ENCODE results near the gene OSBPL8.

Gene OSBPL8

GRCh38 chr12:76548222-76548837 is 11.2 kb downstream of the OSBPL8 start:
- ChIA-PET POLR2A (no interaction called here), CTCF (interaction anchor here (0.7 to 1.8 kb wide), 2 partner anchors 11 to 15 kb away, joined by 3 to 4 read pairs; partner anchors contain the start of gene OSBPL8)
- Histone ChIP-seq H3K4me3 (ENCODE audit: control insufficient read depth in 1 of 7, extremely low read depth in 1 of 7, insufficient read depth in 4 of 7, low read depth in 2 of 7, low read length in 6 of 7) (no peak overlapping the region), H3K4me1 (ENCODE audit: control extremely low read depth in 1 of 4, control insufficient read depth in 4 of 4, insufficient read depth in 4 of 4, low read length in 3 of 4) (peaks cover 0 to 17% (median 2%) of the 10 kb centered on the region in 4 experiments), H3K27ac (ENCODE audit: insufficient read depth in 1 of 2, low read depth in 1 of 2, low read length in 2 of 2, poor library complexity in 1 of 2, severe bottlenecking in 2 of 2) (no peak overlapping the region), H3K9me3 (ENCODE audit: control extremely low read depth in 1 of 5, control insufficient read depth in 4 of 5, insufficient read depth in 2 of 5, low read depth in 1 of 5, low read length in 4 of 5) (no peaks in the 10 kb centered on the region), H3K36me3 (ENCODE audit: control insufficient read depth in 4 of 4, insufficient read depth in 4 of 4, low read length in 3 of 4) (no peaks in the 10 kb centered on the region), H3K27me3 (replicated peaks in 2 of 5; ENCODE audit: control insufficient read depth in 4 of 5, insufficient read depth in 5 of 5, low read length in 4 of 5) (no peaks in the 10 kb centered on the region)
- DNase-seq = no peak
- WGBS (ENCODE audit: insufficient coverage) = no CpG with 5 or more reads among the region's 3 CpGs

- Histone ChIP-seq H3K4me3 (ENCODE audit: control insufficient read depth in 1 of 7, extremely low read depth in 1 of 7, insufficient read depth in 4 of 7, low read depth in 2 of 7, low read length in 6 of 7) (no peak overlapping the region), H3K9me3 (ENCODE audit: control extremely low read depth in 1 of 5, control insufficient read depth in 4 of 5, insufficient read depth in 2 of 5, low read depth in 1 of 5, low read length in 4 of 5) (no peaks in the 10 kb centered on the region), H3K27ac (ENCODE audit: insufficient read depth in 1 of 2, low read depth in 1 of 2, low read length in 2 of 2, poor library complexity in 1 of 2, severe bottlenecking in 2 of 2) (no peak overlapping the region), H3K4me1 (ENCODE audit: control extremely low read depth in 1 of 4, control insufficient read depth in 4 of 4, insufficient read depth in 4 of 4, low read length in 3 of 4) (peaks cover 0 to 14% (median 2%) of the 10 kb centered on the region in 4 experiments), H3K36me3 (ENCODE audit: control insufficient read depth in 4 of 4, insufficient read depth in 4 of 4, low read length in 3 of 4) (no peaks in the 10 kb centered on the region), H3K27me3 (replicated peaks in 2 of 5; ENCODE audit: control insufficient read depth in 4 of 5, insufficient read depth in 5 of 5, low read length in 4 of 5) (no peaks in the 10 kb centered on the region)
- WGBS (ENCODE audit: insufficient coverage) = no CpG with 5 or more reads among the region's 1 CpG
- DNase-seq = no peak
- POLR2A ChIA-PET = no interaction called here
- CTCF ChIA-PET = interaction anchor here (1.2 to 1.8 kb wide), 2 partner anchors 12 to 91 kb away, joined by 3 to 4 read pairs; partner anchors contain the start of gene OSBPL8
Measured at GRCh38 chr12:76547526-76547925, 12.0 kb downstream of the OSBPL8 start.

- H3K27me3 ChIP-seq (replicated peaks in 2 of 5; ENCODE audit: control insufficient read depth in 4 of 5, insufficient read depth in 5 of 5, low read length in 4 of 5) = no peaks in the 10 kb centered on the region
- no peaks in the 10 kb centered on the region for H3K36me3 ChIP-seq (ENCODE audit: control insufficient read depth in 4 of 4, insufficient read depth in 4 of 4, low read length in 3 of 4)
- no peak overlapping the region for H3K4me3 ChIP-seq (ENCODE audit: control insufficient read depth in 1 of 7, extremely low read depth in 1 of 7, insufficient read depth in 4 of 7, low read depth in 2 of 7, low read length in 6 of 7)
- no CpG with 5 or more reads among the region's 3 CpGs for WGBS (ENCODE audit: insufficient coverage)
- H3K9me3 ChIP-seq (ENCODE audit: control extremely low read depth in 1 of 5, control insufficient read depth in 4 of 5, insufficient read depth in 2 of 5, low read depth in 1 of 5, low read length in 4 of 5) = no peaks in the 10 kb centered on the region
- H3K27ac ChIP-seq (ENCODE audit: insufficient read depth in 1 of 2, low read depth in 1 of 2, low read length in 2 of 2, poor library complexity in 1 of 2, severe bottlenecking in 2 of 2) = no peak overlapping the region
- ChIA-PET CTCF (interaction anchor here (1.2 to 1.8 kb wide), 3 partner anchors 12 to 91 kb away, joined by 3 to 4 read pairs (median 3); partner anchors contain the start of gene OSBPL8), POLR2A (no interaction called here)
- DNase-seq = no peak
- H3K4me1 ChIP-seq (ENCODE audit: control extremely low read depth in 1 of 4, control insufficient read depth in 4 of 4, insufficient read depth in 4 of 4, low read length in 3 of 4) = peaks cover 0 to 8% (median 2%) of the 10 kb centered on the region in 4 experiments
Measured at GRCh38 chr12:76546889-76547288, 12.7 kb downstream of the OSBPL8 start.

GRCh38 chr12:76545486-76545885 is 14.1 kb downstream of the OSBPL8 start:
- Histone ChIP-seq H3K27ac (ENCODE audit: insufficient read depth in 1 of 2, low read depth in 1 of 2, low read length in 2 of 2, poor library complexity in 1 of 2, severe bottlenecking in 2 of 2) (no peak overlapping the region), H3K9me3 (ENCODE audit: control extremely low read depth in 1 of 5, control insufficient read depth in 4 of 5, insufficient read depth in 2 of 5, low read depth in 1 of 5, low read length in 4 of 5) (no peaks in the 10 kb centered on the region), H3K36me3 (ENCODE audit: control insufficient read depth in 4 of 4, insufficient read depth in 4 of 4, low read length in 3 of 4) (no peaks in the 10 kb centered on the region), H3K4me3 (ENCODE audit: control insufficient read depth in 1 of 7, extremely low read depth in 1 of 7, insufficient read depth in 4 of 7, low read depth in 2 of 7, low read length in 6 of 7) (no peak overlapping the region), H3K4me1 (ENCODE audit: control extremely low read depth in 1 of 4, control insufficient read depth in 4 of 4, insufficient read depth in 4 of 4, low read length in 3 of 4) (peaks cover 0 to 6% (median 0%) of the 10 kb centered on the region in 4 experiments), H3K27me3 (replicated peaks in 2 of 5; ENCODE audit: control insufficient read depth in 4 of 5, insufficient read depth in 5 of 5, low read length in 4 of 5) (no peaks in the 10 kb centered on the region)
- WGBS (ENCODE audit: insufficient coverage) = no CpG with 5 or more reads among the region's 1 CpG
- ChIA-PET CTCF (interaction anchor here (1.6 kb wide), 1 partner anchor 43 kb away, joined by 3 read pairs; no protein-coding TSS in a partner anchor), POLR2A (no interaction called here)
- DNase-seq = peak in 1 of 3 donors; percentile 16

- ChIA-PET POLR2A (no interaction called here), CTCF (interaction anchor here (2.0 kb wide), 1 partner anchor 89 kb away, joined by 6 read pairs; no protein-coding TSS in a partner anchor)
- DNase-seq = no peak
- Histone ChIP-seq H3K9me3 (ENCODE audit: control extremely low read depth in 1 of 5, control insufficient read depth in 4 of 5, insufficient read depth in 2 of 5, low read depth in 1 of 5, low read length in 4 of 5) (no peaks in the 10 kb centered on the region), H3K4me3 (ENCODE audit: control insufficient read depth in 1 of 7, extremely low read depth in 1 of 7, insufficient read depth in 4 of 7, low read depth in 2 of 7, low read length in 6 of 7) (no peak overlapping the region), H3K27ac (ENCODE audit: insufficient read depth in 1 of 2, low read depth in 1 of 2, low read length in 2 of 2, poor library complexity in 1 of 2, severe bottlenecking in 2 of 2) (no peak overlapping the region), H3K27me3 (replicated peaks in 2 of 5; ENCODE audit: control insufficient read depth in 4 of 5, insufficient read depth in 5 of 5, low read length in 4 of 5) (no peaks in the 10 kb centered on the region), H3K4me1 (ENCODE audit: control extremely low read depth in 1 of 4, control insufficient read depth in 4 of 4, insufficient read depth in 4 of 4, low read length in 3 of 4) (peaks cover 0 to 6% (median 1%) of the 10 kb centered on the region in 4 experiments), H3K36me3 (ENCODE audit: control insufficient read depth in 4 of 4, insufficient read depth in 4 of 4, low read length in 3 of 4) (no peaks in the 10 kb centered on the region)
- WGBS (ENCODE audit: insufficient coverage) = 100% methylated on average over 1 of the region's 4 CpGs
Measured at GRCh38 chr12:76544601-76545261, 14.8 kb downstream of the OSBPL8 start.

- 100% methylated on average over 1 of the region's 4 CpGs for WGBS (ENCODE audit: insufficient coverage)
- Histone ChIP-seq H3K4me3 (ENCODE audit: control insufficient read depth in 1 of 7, extremely low read depth in 1 of 7, insufficient read depth in 4 of 7, low read depth in 2 of 7, low read length in 6 of 7) (no peak overlapping the region), H3K27ac (ENCODE audit: insufficient read depth in 1 of 2, low read depth in 1 of 2, low read length in 2 of 2, poor library complexity in 1 of 2, severe bottlenecking in 2 of 2) (no peak overlapping the region), H3K9me3 (ENCODE audit: control extremely low read depth in 1 of 5, control insufficient read depth in 4 of 5, insufficient read depth in 2 of 5, low read depth in 1 of 5, low read length in 4 of 5) (no peaks in the 10 kb centered on the region), H3K4me1 (ENCODE audit: control extremely low read depth in 1 of 4, control insufficient read depth in 4 of 4, insufficient read depth in 4 of 4, low read length in 3 of 4) (peaks cover 0 to 2% (median 2%) of the 10 kb centered on the region in 4 experiments), H3K27me3 (replicated peaks in 2 of 5; ENCODE audit: control insufficient read depth in 4 of 5, insufficient read depth in 5 of 5, low read length in 4 of 5) (no peaks in the 10 kb centered on the region), H3K36me3 (ENCODE audit: control insufficient read depth in 4 of 4, insufficient read depth in 4 of 4, low read length in 3 of 4) (no peaks in the 10 kb centered on the region)
- ChIA-PET CTCF (interaction anchor here (0.8 to 2.0 kb wide), 2 partner anchors 15 to 88 kb away, joined by 3 to 6 read pairs; partner anchors contain the start of gene OSBPL8), POLR2A (interaction anchor here (1.0 kb wide), 1 partner anchor 11 kb away, joined by 3 read pairs; no protein-coding TSS in a partner anchor)
- no peak for DNase-seq
Measured at GRCh38 chr12:76543813-76544347, 15.7 kb downstream of the OSBPL8 start.

Data from common myeloid progenitor, CD34-positive (primary cell).